HG03432 (cell line): Measurements from ENCODE around the gene FLVCR1.
"Not testable (repeated sequence)": the region's sequence is repeated elsewhere in the genome, so short reads cannot be mapped to it uniquely, and the experiment has no call there.

Experiments
- ATAC-seq: cut with Tn5 transposase; IDR thresholded peaks from one replicate; pipeline ENCODE4 v1.9.1; 2021; ENCODE audit warnings: mild to moderate bottlenecking, moderate library complexity; ENCODE audit not compliant: unreplicated experiment

Gene FLVCR1

GRCh38 chr1:212858461-212859265 lies 588 bp downstream of the FLVCR1 start:
- ATAC-seq: peak; percentile 23

DNA sequence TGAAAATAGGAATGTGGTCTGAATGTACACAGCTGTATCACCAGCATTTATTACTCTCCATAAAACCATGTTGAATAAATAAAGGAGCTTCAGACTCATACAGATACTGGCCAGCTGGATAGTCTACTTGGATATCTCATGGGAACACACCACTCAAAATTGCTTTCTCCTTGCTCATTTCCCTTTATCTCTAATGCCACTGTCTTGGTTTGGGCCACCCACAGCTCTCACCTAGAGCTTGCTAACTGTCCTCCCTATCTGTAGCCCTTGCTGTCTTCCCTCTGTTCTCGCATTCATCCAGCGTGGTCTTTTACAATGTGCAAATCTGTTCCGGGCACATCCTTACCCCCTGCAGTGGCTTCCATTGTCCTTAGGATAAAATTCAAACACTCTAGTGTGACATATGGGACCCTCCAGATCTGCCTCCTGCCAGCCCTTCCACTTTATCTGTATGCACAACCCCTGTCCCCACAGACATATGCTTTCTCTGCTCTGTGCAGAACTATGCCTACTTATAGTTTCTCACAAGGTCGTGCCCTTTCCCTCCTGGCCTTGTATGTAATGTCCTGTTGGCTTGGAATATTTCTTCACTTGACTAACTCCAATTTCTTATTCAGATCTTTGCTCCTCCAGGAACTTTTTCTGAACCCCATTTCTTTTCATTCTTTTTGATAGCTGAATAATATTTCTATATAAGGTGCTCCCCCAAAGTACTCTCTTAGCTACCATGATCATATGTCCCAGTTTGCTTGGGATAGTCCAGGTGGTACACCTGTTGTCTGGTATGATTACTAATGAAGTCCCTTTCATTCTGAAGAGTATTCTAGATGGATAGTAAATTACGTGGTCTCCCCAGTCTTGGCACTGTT lies 2.9 kb downstream of the FLVCR1 start:
- ATAC-seq: no peak

DNA sequence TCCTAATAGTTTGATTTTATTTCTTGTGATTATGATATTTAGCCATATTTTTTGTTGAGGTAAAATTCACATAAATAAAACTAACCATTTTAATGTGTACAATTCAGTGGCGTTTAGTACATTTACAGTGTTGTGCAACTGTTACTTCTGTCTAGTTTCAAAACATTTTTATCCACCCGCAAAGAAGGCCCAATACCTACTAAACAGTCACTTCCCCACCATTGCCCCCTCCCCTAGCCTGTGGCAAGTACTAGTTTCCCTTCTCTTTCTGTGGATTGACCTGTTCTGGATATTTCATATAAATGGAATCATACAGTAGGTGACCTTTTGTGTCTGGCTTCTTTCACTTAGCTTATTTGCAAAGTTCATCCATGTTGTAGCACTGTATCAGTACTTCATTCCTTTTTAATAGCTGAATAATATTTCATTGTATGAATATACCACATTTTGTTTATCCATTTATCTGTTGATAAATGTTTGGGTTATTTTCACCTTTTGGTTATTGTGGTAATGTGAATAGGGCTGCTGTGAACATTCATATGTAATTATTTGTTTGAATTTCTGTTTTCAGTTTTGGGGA lies 4.1 kb downstream of the FLVCR1 start:
- no peak for ATAC-seq

DNA sequence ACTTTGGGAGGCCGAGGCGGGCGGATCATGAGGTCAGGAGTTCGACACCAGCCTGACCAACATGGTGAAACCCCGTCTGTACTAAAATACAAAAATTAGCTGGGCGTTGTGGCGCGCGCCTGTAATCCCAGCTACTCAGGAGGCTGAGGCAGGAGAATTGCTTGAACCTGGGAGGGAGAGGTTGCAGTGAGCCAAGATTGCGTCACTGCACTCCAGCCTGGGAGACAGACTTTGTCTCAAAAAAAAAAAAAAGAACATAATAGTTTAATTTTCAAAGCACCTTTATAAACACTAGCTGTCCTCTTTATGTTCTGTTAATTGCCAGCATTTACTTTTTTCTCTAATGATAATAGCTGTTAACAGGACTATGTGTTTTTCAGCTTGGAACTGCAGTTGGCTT lies 5.3 kb downstream of the FLVCR1 start:
- ATAC-seq: not testable (repeated sequence)

DNA sequence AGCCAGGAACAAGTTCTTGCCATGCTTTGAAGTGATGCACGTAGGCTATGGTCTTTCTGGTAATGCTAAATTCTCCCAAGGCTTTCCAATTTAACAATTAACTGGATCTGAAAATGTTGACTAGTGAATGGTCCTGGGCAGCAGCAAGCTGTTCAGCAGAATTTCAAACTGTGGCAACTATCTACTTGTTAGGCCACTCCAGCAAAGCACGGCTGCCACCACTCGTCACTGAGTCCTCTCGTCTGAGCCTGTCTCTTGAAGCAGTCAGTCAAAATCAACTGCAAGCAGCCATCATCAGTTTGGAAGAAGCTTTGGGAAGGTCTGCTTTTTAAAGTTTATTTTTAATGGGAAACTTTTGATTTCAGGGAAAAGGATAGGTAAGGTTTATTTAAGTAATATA lies 6.1 kb downstream of the FLVCR1 start:
- ATAC-seq: no peak

- no peak for ATAC-seq
These were observed 9.1 kb downstream of the FLVCR1 start for GRCh38 chr1:212867192-212867591.

DNA sequence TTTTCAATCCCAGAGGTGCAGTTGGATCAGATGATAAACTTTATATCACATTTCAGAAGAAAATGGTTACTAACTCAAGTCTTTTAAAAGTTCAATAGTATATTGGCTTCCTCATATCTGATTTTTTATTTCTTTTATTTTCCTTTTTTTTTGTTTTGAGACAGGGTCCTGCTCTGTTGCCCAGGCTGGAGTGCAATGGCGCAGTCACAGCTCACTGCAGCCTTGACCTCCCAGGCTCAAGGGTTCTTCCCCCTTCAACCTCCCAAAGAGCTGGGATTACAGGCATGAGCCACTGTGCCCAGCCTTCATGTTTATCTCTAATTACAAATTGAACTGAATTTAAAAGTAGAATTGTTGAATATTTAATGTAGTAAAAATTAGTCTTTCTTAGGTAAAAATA lies 13.9 kb downstream of the FLVCR1 start:
- no peak for ATAC-seq

GRCh38 chr1:212873518-212873917 lies 15.4 kb downstream of the FLVCR1 start:
- peak; percentile 90 for ATAC-seq

- no peak for ATAC-seq
These were observed 20.3 kb downstream of the FLVCR1 start for GRCh38 chr1:212878418-212878817.

- no peak for ATAC-seq
These were observed 22.0 kb downstream of the FLVCR1 start for GRCh38 chr1:212879947-212880690.

- ATAC-seq: no peak
These were observed 26.5 kb downstream of the FLVCR1 start for GRCh38 chr1:212884592-212884991.

DNA sequence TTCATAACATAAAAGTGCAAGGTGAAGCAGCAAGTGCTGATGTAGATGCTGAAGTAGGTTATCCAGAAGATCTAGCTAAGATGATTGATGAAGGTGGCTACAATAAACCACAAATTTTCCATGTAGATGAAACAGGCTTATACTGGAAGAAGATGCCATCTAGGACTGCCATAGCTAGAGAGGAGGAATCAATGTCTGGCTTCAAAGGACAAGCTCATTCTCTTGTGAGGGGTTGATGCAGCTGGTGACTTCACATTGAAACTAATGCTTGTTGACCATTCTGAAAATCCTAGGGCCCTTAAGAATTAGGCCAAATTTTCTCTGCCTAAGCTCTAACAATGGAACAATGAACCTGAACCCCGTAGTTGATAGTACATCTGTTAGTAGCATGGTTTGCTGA lies 34.0 kb downstream of the FLVCR1 start:
- no peak for ATAC-seq

- ATAC-seq: no peak
These were observed 41.8 kb downstream of the FLVCR1 start for GRCh38 chr1:212899845-212900244.

GRCh38 chr1:212901290-212901689 lies 43.2 kb downstream of the FLVCR1 start:
- ATAC-seq: no peak

GRCh38 chr1:212902054-212902453 lies 44.0 kb downstream of the FLVCR1 start:
- no peak for ATAC-seq

GRCh38 chr1:212903664-212904063 lies 45.6 kb downstream of the FLVCR1 start:
- no peak for ATAC-seq

DNA sequence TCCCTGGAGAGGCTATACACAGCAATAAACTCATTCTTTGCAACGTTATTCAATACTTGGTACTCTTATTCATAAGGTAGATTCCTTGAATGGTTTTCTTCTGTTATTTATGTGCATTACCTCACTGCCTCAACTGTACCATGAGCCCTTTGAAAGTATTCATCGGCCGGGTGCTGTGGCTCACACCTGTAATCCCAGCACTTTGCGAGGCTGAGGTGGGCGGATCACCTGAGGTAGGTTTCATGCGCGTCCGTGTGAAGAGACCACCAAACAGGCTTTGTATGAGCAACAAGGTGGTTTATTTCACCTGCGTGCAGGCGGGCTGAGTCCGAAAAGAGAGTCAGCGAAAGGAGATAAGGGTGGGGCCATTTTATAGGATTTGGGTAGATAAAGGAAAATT lies 50.0 kb downstream of the FLVCR1 start:
- not testable (repeated sequence) for ATAC-seq

DNA sequence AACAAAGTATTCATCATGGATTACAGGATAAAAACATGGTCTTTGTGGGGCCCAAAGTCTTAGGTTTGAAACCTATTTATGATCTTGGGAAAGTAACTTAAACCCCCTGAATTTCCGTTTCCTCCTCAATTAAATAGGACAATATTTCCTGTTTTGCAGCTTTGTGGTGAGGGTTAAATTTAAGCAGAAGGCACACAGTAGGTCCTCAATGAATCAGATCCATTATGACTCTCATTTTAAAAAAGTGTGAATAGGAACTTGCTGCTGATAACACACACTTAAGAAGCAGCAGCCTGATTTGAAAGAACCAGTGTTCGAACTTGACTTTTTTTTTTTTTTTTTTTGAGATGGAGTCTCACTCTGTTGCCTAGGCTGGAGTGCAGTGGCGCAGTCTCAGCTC lies 50.9 kb downstream of the FLVCR1 start:
- no peak for ATAC-seq

- no peak for ATAC-seq
These were observed 51.6 kb downstream of the FLVCR1 start for GRCh38 chr1:212909652-212910063.

DNA sequence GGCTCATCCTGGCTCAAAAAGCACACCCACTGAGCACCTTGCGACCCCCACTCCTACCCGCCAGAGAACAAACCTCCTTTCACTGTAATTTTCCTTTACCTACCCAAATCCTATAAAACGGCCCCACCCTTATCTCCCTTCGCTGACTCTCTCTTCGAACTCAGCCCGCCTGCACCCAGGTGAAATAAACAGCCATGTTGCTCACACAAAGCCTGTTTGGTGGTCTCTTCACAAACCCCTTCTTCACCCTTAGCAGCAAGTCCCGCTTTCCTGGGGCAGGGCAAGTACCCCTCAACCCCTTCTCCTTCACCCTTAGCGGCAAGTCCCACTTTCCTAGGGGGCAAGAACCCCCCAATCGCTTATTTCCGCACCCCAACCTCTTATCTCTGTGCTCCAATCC lies 52.1 kb downstream of the FLVCR1 start:
- not testable (repeated sequence) for ATAC-seq

- not testable (repeated sequence) for ATAC-seq
These were observed 55.6 kb downstream of the FLVCR1 start for GRCh38 chr1:212913638-212914037.
